Dedifferentiated amniotic fluid mesenchymal stem cell (primary cell): ENCODE results near the gene BCL11B.
"Not testable (repeated sequence)": the region's sequence is repeated elsewhere in the genome, so short reads cannot be mapped to it uniquely, and the experiment has no call there.

Experiments used
- DNase-seq: peaks from one replicate; pipeline ENCODE4 v3.0.0-alpha.2; 2016; ENCODE audit errors: extremely low spot score

The BCL11B gene

DNA sequence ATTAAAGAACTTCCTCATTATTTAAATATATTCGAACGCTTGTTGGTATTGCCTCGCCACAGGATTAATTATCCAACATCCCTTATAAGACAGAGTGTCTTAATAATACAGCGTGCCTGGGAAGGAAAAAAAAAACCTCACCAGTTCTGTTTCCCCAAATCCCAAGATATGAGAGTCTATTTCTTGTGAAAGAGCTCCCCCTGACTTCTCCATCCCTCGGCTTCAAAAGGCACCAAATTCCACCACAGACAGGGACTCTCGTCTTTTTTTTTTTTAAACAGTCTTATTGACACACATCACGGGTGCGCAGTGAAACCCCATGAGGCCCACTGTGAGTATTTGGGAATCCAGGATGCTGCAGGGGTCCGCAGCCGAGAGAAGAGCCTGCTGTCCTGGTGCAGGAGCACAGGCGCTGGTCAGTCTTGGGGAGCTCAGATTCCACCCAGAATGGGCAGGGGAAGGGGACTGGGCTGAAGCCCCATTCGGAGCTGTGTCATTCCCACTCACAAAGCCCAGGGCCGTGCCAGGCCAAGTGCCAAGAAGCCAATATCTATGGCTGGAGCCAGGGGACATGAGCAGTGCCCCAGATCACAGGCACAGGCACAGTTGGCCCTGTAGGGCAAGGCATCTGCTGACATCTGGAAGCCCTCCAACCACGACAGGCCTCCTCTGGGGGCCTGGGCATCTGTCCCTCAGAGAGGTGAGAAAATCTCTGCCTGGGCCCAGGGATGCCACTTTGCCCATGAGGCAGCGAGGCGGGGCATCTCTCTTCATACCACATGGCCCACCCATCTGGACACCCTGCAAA lies 71.9 kb downstream of the BCL11B start:
- no peak for DNase-seq

GRCh38 chr14:99198746-99199502 lies 73.1 kb downstream of the BCL11B start:
- no peak for DNase-seq

- no peak for DNase-seq
Measured at GRCh38 chr14:99196310-99196650, 75.7 kb downstream of the BCL11B start.

DNA sequence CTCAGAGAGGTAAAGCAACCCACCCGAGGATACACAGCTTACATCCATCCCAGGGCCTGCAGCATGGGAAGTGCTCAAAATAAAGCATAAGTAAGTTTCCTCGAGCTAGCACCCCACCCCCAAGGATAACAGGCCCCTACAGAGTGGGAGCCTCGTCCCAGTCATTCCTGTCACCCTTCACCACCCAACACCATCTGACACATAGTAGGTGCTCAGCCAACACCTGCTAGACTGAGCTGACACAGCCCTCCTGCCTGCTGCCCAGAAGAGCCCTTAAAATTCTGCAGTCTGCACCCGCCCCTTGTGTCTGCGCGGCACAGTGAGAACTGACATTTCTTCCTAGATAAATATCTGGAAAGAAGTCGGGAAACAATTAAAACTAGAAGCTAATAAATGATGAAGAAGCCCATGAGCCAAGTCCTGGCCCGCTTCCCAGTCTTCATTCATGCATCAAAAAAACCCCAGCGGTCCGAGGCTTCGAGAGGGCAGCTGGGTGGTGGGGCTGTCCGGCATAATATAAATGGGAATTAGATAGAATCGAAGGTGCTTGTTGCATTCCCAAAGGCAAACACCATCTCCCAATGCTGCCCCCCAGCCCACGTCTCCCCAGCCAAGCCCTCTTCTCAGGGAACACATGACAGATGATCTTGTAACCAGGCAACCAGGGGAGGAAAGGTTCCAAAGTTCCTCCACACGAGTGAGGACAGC lies 76.2 kb downstream of the BCL11B start:
- DNase-seq, result no peak

GRCh38 chr14:99194736-99195135 lies 77.3 kb downstream of the BCL11B start:
- no peak for DNase-seq

GRCh38 chr14:99194136-99194535 lies 77.9 kb downstream of the BCL11B start:
- DNase-seq, result no peak

- no peak for DNase-seq
Measured at GRCh38 chr14:99192830-99193229, 79.2 kb downstream of the BCL11B start.

- peak; percentile 36 for DNase-seq
Measured at GRCh38 chr14:99192028-99192621, 79.9 kb downstream of the BCL11B start.

GRCh38 chr14:99191395-99192027 lies 80.5 kb downstream of the BCL11B start:
- no peak for DNase-seq

GRCh38 chr14:99190696-99191394 lies 81.2 kb downstream of the BCL11B start:
- DNase-seq, result no peak

- DNase-seq, result no peak
Measured at GRCh38 chr14:99189201-99189801, 82.7 kb downstream of the BCL11B start.

GRCh38 chr14:99188731-99189191 lies 83.2 kb downstream of the BCL11B start:
- no peak for DNase-seq

DNA sequence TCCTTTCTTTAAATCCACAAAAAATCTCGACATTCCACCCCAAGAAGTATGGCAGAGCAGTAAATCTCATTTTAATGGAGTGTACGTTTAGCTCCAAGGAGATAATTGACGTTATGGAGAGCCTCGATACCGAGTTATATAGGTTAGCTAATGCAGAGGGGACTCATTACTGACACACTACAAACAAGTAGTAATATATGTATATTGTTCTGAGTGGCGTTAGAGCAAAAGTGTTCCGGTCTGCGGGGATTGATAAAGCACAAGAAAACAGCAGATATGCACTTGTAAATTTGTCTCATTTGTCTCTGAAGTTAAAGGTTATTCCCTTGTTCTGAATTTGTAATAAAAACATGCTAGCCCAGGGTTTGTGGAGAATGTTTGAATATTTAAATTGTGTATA lies 84.1 kb downstream of the BCL11B start:
- DNase-seq, result no peak

GRCh38 chr14:99186956-99187690 lies 84.9 kb downstream of the BCL11B start:
- no peak for DNase-seq

GRCh38 chr14:99186336-99186735 lies 85.7 kb downstream of the BCL11B start:
- not testable (repeated sequence) for DNase-seq

DNA sequence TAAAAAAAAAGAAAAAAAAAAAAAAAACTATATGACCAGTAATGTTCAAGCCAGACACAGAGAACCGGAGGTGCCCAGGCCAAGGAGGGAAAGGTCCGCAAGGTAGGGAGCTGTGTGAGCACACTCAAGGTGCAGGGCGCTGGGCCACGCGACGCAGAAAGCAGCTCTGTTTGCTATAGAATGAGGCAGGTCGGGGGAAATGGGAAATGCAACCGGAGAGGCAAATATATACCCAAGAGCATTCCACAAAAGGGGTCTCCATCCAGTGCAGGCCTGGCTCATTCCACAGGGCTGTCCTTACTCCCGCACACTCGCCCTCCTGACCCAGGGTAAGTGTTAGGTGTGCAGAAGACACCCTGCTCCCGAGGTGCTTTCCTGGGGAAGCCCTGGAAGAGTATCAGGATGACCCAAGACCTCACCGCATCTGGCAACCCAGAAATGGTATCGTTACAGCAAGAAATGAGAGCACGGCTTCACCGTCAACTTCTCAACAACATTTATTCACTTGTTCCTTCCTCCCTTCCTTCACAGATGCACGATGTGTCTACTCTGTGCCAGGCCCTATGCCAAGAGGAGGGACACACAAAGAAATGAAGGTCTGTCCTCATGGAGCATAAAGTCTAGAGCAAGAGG lies 86.4 kb downstream of the BCL11B start:
- DNase-seq, result no peak

DNA sequence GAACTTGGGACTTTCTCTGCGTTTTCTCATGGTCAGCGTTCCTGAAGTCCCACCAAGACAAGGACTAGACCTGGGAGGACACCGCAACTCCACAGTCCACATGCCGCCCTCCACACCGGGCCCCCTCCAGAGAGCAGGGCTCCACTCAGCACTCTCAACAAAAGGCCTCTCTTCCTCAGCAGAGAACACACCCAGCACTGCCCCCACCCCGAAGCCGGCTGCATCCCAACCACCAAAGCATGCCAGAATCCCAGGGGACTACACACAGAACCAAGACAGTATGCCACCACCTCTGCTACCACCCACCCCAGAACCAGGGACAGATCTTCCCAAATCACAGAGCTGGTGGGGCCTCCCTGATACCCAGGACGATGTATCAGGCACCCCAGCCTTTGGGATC lies 88.3 kb downstream of the BCL11B start:
- no peak for DNase-seq

GRCh38 chr14:99183311-99183710 lies 88.7 kb downstream of the BCL11B start:
- no peak for DNase-seq

GRCh38 chr14:99182548-99183250 lies 89.3 kb downstream of the BCL11B start:
- DNase-seq, result no peak
